ENCODE results near the gene KIAA0232.

- TF ChIP-seq CTCF (conservative IDR thresholded peaks at IDR 0.05 in 1 of 2, IDR thresholded peaks at IDR 0.05 in 1 of 2; ENCODE audit: extremely low read depth in 1 of 2, insufficient read depth in 1 of 2, low read depth in 1 of 2, low read length in 2 of 2) = no peak
- no peak for TF ChIP-seq EZH2 (IDR thresholded peaks at IDR 0.05; ENCODE audit: borderline replicate concordance, low read length)
These were observed 111.0 kb downstream of the KIAA0232 start for GRCh38 chr4:6893449-6894085.

Data from mammary epithelial cell (primary cell).